ENCODE data around the gene SCYGR1. TPM values are rescaled to one million over a fixed set of nuclear protein-coding genes. Genes with fewer than 3 reads are reported as not detected.
"Not testable (repeated sequence)": the region's sequence is repeated elsewhere in the genome, so short reads cannot be mapped to it uniquely, and the experiment has no call there.

The SCYGR1 gene
- total RNA-seq, 1 experiment from 2014 or later = not detected

DNA sequence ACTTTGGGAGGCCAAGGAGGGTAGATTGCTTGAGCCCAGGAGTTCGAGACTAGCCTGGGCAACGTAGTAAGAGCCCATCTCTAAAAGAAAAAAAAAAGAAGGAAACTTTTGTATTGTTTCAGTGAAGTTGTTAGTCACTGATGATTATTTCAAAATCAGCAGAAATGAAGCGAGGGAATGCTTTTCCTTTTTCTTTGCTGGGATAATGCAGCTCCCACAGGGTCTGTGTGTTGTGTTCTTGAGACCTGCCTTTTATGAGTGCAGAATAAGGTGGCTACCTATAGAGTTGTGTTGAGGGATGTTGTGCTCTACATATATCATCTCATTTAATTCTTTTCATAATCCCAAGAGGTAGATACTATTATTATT is 20.3 kb downstream of the SCYGR1 start:
- Mint-ChIP-seq H3K4me1 (ENCODE audit: low read depth, unreplicated experiment) (no peaks in the 10 kb centered on the region), H3K27ac (ENCODE audit: unreplicated experiment) (no peak overlapping the region)

DNA sequence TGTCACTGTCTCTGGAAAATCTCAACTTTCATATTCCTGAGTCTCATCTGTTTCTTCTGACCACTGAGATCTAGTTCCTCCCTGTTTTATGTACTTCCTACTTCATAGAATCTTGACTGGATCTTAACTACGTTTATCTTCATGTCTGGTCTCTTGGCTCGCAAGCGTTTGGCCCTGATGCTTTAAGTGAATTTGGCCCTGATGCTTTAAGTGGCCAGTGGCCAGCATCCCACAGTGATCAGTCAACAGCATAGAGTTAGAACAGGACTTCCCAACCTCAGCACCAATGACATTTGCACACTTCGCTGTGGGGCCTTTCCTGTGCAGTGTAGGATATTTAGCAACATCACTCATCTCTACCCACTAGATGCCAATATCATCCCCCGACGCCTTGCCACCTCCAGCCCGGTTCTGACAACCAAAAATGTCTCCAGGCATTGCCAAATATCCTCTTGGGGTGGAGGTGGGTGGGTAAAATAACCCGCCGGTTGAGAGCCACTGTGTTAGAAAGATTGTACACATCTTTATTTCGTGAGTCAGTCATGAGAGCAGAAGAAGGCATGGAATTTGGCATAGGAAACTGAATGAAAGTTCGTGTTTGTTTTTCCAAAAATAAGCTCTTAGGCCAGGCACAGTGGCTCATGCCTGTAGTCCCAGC is 20.9 kb downstream of the SCYGR1 start:
- BruUV-seq (replicated peaks) = no TSS peak
- CTCF ChIA-PET = interaction anchor here (0.5 kb wide), 1 partner anchor 351 kb away, joined by 3 read pairs; the partner anchor contains the start of gene SLC19A3
- Mint-ChIP-seq H3K27me3 (ENCODE audit: unreplicated experiment) (no peaks in the 10 kb centered on the region), H3K9me3 (ENCODE audit: low read depth, unreplicated experiment) (no peaks in the 10 kb centered on the region), H3K27ac (ENCODE audit: unreplicated experiment) (no peak overlapping the region), H3K36me3 (ENCODE audit: insufficient read depth, unreplicated experiment) (no peaks in the 10 kb centered on the region), H3K4me3 (ENCODE audit: low read depth, unreplicated experiment) (no peak overlapping the region), H3K4me1 (ENCODE audit: low read depth, unreplicated experiment) (no peaks in the 10 kb centered on the region)
- TF ChIP-seq, protein P1, sequence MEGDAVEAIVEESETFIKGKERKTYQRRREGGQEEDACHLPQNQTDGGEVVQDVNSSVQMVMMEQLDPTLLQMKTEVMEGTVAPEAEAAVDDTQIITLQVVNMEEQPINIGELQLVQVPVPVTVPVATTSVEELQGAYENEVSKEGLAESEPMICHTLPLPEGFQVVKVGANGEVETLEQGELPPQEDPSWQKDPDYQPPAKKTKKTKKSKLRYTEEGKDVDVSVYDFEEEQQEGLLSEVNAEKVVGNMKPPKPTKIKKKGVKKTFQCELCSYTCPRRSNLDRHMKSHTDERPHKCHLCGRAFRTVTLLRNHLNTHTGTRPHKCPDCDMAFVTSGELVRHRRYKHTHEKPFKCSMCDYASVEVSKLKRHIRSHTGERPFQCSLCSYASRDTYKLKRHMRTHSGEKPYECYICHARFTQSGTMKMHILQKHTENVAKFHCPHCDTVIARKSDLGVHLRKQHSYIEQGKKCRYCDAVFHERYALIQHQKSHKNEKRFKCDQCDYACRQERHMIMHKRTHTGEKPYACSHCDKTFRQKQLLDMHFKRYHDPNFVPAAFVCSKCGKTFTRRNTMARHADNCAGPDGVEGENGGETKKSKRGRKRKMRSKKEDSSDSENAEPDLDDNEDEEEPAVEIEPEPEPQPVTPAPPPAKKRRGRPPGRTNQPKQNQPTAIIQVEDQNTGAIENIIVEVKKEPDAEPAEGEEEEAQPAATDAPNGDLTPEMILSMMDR (IDR thresholded peaks at IDR 0.05; ENCODE audit: unreplicated experiment) = no peak
- intact Hi-C loops (cut with micrococcal nuclease; ENCODE audit: unreplicated experiment) = no loop called here
- no peak for DNase-seq

More for the DNA sequence above, 20.3 kb downstream of the SCYGR1 start:
- intact Hi-C loops (cut with micrococcal nuclease; ENCODE audit: unreplicated experiment) = no loop called here
- CTCF ChIA-PET = no interaction called here
- Mint-ChIP-seq H3K27me3 (ENCODE audit: unreplicated experiment) (no peaks in the 10 kb centered on the region), H3K9me3 (ENCODE audit: low read depth, unreplicated experiment) (no peaks in the 10 kb centered on the region), H3K36me3 (ENCODE audit: insufficient read depth, unreplicated experiment) (no peaks in the 10 kb centered on the region), H3K4me3 (ENCODE audit: low read depth, unreplicated experiment) (no peak overlapping the region)
- DNase-seq = no peak
- BruUV-seq (replicated peaks) = no TSS peak
- TF ChIP-seq, protein P1 (IDR thresholded peaks at IDR 0.05; ENCODE audit: unreplicated experiment) = no peak

DNA sequence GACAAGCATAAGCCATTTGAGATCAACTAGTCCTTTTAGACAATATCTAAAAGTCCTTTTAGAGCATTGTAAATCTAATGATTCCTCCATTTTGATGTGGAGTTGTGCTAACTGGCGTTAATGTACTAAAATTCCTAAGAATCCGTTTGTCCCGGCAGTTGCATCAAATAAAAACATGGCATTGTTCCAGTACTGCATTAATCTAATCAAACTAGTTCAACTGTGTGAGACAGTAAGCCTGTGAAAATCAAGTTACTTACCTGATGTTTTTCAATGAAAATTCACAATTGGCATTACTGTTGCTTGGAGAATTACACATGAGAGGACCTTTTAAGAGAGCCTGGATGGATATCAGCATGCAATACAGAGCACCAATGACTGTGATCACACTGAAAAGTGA is 21.9 kb downstream of the SCYGR1 start:
- Mint-ChIP-seq H3K4me1 (ENCODE audit: low read depth, unreplicated experiment) (no peaks in the 10 kb centered on the region), H3K27ac (ENCODE audit: unreplicated experiment) (no peak overlapping the region), H3K36me3 (ENCODE audit: insufficient read depth, unreplicated experiment) (no peaks in the 10 kb centered on the region), H3K27me3 (ENCODE audit: unreplicated experiment) (no peaks in the 10 kb centered on the region), H3K4me3 (ENCODE audit: low read depth, unreplicated experiment) (no peak overlapping the region), H3K9me3 (ENCODE audit: low read depth, unreplicated experiment) (no peaks in the 10 kb centered on the region)
- BruUV-seq (replicated peaks) = no TSS peak
- intact Hi-C loops (cut with micrococcal nuclease; ENCODE audit: unreplicated experiment) = no loop called here
- CTCF ChIA-PET = no interaction called here
- DNase-seq = no peak
- TF ChIP-seq, protein P1 (IDR thresholded peaks at IDR 0.05; ENCODE audit: unreplicated experiment) = no peak

DNA sequence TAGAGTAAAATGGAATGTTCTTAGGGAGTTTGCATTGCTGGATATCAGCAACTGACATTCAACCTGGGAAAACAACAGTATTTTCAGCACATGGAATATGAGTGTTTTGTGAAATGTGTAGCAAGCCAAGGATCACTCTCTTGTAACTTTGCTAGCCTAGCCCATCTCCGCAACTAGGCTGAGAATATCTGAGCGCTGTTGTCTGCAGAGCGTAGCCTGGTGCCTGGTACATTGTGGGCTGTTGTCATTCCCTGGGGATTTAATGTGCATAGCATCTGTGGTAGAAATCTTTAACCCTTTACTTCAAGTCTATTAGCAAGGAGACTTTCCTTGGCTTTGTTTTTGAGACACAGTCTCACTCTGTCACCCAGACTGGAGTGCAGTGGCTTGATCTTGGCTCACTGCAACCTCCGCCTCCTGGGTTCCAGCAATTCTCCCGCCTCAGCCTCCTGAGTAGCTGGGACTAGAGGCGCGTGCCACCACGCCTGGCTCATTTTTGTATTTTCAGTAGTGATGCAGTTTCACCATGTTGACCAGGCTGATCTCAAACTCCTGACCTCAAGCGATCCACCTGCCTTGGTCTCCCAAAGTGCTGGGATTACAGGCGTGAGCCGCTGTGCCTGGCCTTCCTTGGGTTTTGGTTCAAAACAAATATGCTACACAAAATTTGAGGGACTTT is 23.0 kb downstream of the SCYGR1 start:
- BruUV-seq (replicated peaks); H3K27me3 Mint-ChIP-seq (ENCODE audit: unreplicated experiment); H3K36me3 Mint-ChIP-seq (ENCODE audit: insufficient read depth, unreplicated experiment); H3K4me3 Mint-ChIP-seq (ENCODE audit: low read depth, unreplicated experiment); DNase-seq; CTCF ChIA-PET; H3K4me1 Mint-ChIP-seq (ENCODE audit: low read depth, unreplicated experiment); intact Hi-C loops (cut with micrococcal nuclease; ENCODE audit: unreplicated experiment); H3K27ac Mint-ChIP-seq (ENCODE audit: unreplicated experiment); H3K9me3 Mint-ChIP-seq (ENCODE audit: low read depth, unreplicated experiment): not testable (repeated sequence)

DNA sequence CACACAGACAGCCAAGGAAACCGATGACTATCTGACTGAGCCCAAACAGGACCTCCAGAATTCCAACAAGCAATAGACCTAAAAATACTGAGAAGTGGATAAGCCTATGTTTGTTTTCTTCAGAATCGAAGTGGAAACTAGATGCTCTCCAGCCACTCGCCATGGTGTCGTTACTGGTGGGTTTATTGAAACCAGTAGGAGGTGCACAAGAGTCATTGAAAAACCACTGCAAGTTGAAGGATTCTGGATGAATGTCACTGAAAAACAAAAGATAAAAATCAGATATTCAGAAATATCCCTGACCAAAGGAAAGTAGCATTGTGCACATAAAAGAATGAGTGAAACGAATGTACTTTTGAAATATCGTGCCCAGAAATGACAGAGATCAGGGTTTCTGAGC is 24.0 kb downstream of the SCYGR1 start:
- CTCF ChIA-PET = no interaction called here
- Mint-ChIP-seq H3K9me3 (ENCODE audit: low read depth, unreplicated experiment) (no peaks in the 10 kb centered on the region), H3K27me3 (ENCODE audit: unreplicated experiment) (no peaks in the 10 kb centered on the region), H3K4me1 (ENCODE audit: low read depth, unreplicated experiment) (no peaks in the 10 kb centered on the region), H3K36me3 (ENCODE audit: insufficient read depth, unreplicated experiment) (peaks cover 12% of the 10 kb centered on the region), H3K27ac (ENCODE audit: unreplicated experiment) (no peak overlapping the region), H3K4me3 (ENCODE audit: low read depth, unreplicated experiment) (no peak overlapping the region)
- TF ChIP-seq, protein P1 (IDR thresholded peaks at IDR 0.05; ENCODE audit: unreplicated experiment) = no peak
- DNase-seq = no peak
- BruUV-seq (replicated peaks) = no TSS peak
- intact Hi-C loops (cut with micrococcal nuclease; ENCODE audit: unreplicated experiment) = no loop called here

All from Calu3 (cell line).